Measurements from ENCODE around the gene ZNF862. TPM values are rescaled to one million over a fixed set of nuclear protein-coding genes. Genes with fewer than 3 reads are reported as not detected.

The ZNF862 gene
- total and polyA plus RNA-seq, 2 of the 8 experiments (the other 6 are each of a cell fraction or from before 2014, with no cell fraction given), result 1.8 to 3.9 TPM

DNA sequence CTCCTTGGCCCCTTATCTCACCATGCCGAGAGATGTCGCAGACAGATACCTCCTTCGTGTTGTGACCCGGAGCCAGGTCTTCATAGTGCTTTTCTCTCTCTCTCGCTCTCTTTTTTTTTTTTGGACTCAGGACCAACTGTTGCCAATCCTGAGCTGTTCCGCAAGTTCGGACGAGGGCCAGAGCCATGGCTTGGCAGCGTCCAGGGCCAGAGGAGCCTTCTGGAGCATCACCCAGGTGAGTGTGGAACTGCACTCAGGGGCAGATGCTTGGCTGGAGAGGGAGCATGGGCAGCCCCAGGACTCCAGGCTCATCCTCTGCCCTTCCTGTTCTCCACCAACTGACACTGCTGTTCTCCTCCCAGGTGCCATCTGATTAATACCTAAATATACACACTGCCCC is 7.8 kb downstream of the ZNF862 start (continued):
- no peak for TF ChIP-seq EGR1 (IDR thresholded peaks at IDR 0.05; ENCODE audit: borderline replicate concordance, low read depth, low read length)
- no peak for TF ChIP-seq TBP (IDR thresholded peaks at IDR 0.05; ENCODE audit: low read depth, low read length)
- no peak for TF ChIP-seq CREB1 (IDR thresholded peaks at IDR 0.05)
- TF ChIP-seq HDAC2 (IDR thresholded peaks at IDR 0.05; ENCODE audit: borderline replicate concordance in 1 of 2, low read depth in 2 of 2, low read length in 2 of 2), result no peak
